ENCODE measurements around the gene ZNF845.

DNA sequence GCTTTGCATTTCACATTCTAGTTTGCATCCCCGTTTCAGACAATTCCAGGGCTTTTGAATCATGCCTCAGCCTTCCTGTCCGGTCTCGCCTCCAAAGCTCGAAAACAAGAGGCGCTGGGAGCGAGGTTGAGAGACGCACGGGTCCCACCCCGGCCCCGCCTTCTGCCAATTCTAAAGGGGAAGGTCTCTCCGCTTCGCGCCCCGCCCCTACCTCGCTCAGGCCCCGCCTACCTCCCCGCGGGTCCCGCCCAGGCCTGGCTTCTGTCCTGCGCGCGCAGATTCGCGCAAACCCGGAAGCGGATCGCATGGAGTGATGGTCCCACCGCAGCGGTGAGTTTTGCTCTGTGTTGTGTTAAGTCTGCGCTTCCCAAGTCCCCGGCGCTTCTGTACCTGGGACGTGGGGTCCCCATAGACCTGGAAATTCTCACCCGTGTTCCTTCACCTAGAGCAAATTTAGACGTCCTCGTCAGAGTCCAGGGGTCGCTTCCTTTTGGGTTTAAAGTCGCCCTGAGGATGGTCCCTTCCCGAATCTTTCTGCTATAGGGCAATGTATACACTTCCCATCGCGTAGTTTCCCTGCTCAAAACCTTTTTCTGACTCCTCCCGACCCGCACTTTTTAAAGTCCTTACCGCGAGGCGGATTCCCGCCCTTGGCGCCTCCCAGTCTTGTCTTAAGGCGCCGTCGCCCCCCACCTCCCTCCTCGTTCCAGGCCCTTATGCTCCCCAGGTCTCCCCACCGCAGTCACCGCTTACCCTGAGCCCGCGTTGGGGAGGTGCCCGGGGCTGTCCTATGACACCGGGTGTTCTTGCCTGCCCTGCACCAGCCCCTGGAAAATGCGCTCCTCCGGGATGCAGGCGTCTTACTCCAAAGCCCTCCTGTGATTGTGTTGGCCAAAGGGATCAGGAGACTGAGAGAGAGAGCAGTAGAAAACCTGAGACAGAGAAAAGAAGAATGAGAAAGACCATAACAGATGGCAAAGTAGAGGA is at the start of gene ZNF845:
- TF ChIP-seq, protein P1, sequence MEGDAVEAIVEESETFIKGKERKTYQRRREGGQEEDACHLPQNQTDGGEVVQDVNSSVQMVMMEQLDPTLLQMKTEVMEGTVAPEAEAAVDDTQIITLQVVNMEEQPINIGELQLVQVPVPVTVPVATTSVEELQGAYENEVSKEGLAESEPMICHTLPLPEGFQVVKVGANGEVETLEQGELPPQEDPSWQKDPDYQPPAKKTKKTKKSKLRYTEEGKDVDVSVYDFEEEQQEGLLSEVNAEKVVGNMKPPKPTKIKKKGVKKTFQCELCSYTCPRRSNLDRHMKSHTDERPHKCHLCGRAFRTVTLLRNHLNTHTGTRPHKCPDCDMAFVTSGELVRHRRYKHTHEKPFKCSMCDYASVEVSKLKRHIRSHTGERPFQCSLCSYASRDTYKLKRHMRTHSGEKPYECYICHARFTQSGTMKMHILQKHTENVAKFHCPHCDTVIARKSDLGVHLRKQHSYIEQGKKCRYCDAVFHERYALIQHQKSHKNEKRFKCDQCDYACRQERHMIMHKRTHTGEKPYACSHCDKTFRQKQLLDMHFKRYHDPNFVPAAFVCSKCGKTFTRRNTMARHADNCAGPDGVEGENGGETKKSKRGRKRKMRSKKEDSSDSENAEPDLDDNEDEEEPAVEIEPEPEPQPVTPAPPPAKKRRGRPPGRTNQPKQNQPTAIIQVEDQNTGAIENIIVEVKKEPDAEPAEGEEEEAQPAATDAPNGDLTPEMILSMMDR (IDR thresholded peaks at IDR 0.05; ENCODE audit: insufficient read depth, low read length), result no peak
- no peak for TF ChIP-seq GABPA (IDR thresholded peaks at IDR 0.05; ENCODE audit: low read depth)

Measured in HL-60 (cell line).